ENCODE results near the gene NUTM1. TPM values are rescaled to one million over a fixed set of nuclear protein-coding genes. Genes with fewer than 3 reads are reported as not detected.

Gene NUTM1
- total and polyA plus RNA-seq, 2 of the 13 experiments (the other 11 are each of a cell fraction or from before 2014, with no cell fraction given): not detected

DNA sequence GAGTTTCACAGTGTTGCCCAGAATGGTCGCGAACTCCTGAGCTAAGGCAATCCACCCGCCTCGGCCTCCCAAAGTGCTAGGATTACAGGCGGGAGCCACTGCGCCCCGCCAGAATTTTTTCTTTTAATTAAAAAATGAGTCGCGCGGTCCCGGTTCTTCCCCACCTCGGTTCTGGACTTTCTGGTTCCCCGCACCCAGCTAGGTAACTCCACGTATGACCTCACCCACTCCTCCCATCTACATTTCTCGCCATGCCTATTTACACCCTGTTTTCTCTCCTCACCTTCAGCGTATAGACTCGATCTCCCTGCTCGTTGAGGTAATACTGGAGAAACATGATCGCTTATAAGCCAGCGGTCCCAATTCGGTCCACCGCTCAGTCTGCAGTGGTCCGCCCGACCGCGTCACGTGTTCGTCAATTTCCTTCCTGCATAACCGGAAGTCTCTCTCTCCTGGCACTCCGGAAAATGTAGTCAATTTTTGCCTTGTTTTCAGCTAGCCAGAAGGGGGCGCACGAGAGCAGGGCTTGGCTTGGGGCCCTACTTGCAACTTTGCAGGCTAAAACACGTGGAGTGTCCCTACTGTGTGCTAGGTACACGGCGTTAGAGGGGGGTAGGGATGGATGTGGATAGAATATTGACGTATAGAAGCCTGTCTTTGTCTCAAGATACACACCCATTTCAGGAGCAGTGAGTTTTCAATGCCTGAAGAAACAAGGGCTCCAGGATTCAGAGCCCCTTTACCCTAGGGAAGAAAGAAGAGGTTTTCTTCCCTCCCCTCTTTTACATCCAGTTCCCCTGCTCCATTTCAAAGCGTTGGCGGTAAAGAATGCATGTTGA lies at the start of gene NUTM1, which contains the start of gene NOP10 (continued):
- TF ChIP-seq, protein P1, sequence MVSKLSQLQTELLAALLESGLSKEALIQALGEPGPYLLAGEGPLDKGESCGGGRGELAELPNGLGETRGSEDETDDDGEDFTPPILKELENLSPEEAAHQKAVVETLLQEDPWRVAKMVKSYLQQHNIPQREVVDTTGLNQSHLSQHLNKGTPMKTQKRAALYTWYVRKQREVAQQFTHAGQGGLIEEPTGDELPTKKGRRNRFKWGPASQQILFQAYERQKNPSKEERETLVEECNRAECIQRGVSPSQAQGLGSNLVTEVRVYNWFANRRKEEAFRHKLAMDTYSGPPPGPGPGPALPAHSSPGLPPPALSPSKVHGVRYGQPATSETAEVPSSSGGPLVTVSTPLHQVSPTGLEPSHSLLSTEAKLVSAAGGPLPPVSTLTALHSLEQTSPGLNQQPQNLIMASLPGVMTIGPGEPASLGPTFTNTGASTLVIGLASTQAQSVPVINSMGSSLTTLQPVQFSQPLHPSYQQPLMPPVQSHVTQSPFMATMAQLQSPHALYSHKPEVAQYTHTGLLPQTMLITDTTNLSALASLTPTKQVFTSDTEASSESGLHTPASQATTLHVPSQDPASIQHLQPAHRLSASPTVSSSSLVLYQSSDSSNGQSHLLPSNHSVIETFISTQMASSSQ (IDR thresholded peaks at IDR 0.05; ENCODE audit: low read depth): no peak; the same call in 1 of the 2 replicates
- TF ChIP-seq, protein P1 (CRISPR knock-in tag; IDR thresholded peaks at IDR 0.05; ENCODE audit: borderline replicate concordance): peak; percentile 21; the same call in 1 of the 2 replicates
- TF ChIP-seq, protein P2, sequence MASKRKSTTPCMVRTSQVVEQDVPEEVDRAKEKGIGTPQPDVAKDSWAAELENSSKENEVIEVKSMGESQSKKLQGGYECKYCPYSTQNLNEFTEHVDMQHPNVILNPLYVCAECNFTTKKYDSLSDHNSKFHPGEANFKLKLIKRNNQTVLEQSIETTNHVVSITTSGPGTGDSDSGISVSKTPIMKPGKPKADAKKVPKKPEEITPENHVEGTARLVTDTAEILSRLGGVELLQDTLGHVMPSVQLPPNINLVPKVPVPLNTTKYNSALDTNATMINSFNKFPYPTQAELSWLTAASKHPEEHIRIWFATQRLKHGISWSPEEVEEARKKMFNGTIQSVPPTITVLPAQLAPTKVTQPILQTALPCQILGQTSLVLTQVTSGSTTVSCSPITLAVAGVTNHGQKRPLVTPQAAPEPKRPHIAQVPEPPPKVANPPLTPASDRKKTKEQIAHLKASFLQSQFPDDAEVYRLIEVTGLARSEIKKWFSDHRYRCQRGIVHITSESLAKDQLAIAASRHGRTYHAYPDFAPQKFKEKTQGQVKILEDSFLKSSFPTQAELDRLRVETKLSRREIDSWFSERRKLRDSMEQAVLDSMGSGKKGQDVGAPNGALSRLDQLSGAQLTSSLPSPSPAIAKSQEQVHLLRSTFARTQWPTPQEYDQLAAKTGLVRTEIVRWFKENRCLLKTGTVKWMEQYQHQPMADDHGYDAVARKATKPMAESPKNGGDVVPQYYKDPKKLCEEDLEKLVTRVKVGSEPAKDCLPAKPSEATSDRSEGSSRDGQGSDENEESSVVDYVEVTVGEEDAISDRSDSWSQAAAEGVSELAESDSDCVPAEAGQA (IDR thresholded peaks at IDR 0.05; ENCODE audit: low read depth): peak; percentile 74; the same call in 1 of the 2 replicates
- TF ChIP-seq, protein P2 (CRISPR knock-in tag; IDR thresholded peaks at IDR 0.05; ENCODE audit: borderline replicate concordance): no peak
- TF ChIP-seq, protein P3, sequence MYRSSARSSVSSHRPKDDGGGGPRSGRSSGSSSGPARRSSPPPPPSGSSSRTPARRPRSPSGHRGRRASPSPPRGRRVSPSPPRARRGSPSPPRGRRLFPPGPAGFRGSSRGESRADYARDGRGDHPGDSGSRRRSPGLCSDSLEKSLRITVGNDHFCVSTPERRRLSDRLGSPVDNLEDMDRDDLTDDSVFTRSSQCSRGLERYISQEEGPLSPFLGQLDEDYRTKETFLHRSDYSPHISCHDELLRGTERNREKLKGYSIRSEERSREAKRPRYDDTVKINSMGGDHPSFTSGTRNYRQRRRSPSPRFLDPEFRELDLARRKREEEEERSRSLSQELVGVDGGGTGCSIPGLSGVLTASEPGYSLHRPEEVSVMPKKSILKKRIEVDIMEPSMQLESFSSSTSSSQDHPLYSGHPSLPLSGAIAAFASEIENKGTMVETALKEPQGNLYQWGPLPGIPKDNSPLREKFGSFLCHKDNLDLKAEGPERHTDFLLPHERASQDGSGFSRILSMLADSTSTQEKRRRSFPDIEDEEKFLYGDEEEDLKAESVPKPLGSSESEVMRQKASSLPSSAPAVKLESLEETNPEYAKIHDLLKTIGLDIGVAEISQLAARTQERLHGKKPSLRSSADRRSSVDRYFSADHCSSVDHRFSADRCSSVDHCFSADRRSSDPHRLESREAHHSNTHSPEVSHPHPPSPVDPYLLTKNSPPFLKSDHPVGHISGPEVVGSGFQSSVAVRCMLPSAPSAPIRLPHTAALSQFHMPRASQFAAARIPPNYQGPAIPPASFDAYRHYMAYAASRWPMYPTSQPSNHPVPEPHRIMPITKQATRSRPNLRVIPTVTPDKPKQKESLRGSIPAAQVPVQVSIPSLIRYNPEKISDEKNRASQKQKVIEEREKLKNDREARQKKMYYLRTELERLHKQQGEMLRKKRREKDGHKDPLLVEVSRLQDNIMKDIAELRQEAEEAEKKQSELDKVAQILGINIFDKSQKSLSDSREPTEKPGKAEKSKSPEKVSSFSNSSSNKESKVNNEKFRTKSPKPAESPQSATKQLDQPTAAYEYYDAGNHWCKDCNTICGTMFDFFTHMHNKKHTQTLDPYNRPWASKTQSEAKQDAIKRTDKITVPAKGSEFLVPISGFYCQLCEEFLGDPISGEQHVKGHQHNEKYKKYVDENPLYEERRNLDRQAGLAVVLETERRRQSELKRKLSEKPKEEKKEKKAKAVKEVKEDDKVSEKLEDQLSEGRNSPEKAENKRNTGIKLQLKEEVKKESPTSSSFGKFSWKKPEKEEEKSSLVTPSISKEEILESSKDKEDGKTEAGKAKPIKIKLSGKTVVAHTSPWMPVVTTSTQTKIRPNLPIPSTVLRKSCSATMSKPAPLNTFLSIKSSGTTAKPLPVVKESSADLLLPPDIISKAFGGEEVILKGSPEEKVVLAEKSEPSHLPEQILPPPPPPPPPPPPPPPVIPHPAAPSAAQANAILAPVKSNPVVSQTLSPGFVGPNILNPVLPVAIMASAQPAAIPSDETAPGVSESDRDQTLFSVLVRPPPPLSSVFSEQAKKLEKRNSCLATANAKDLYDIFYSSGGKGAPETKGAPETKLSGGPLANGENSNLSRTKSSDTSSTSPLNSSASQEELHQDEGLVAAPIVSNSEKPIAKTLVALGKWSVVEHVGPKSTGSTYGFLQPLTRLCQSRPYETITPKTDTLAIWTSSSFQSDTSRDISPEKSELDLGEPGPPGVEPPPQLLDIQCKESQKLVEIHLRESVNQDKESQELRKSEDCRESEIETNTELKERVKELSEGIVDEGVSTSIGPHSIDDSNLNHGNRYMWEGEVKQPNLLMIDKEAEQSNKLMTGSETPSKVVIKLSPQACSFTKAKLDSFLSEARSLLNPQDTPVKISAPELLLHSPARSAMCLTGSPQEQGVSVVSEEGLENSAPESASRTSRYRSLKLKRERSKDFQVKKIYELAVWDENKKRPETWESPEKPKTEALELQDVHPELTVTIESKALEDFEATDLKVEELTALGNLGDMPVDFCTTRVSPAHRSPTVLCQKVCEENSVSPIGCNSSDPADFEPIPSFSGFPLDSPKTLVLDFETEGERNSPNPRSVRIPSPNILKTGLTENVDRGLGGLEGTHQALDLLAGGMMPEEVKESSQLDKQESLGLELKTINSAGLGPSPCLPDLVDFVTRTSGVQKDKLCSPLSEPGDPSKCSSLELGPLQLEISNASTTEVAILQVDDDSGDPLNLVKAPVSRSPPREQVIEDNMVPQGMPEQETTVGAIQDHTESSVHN (CRISPR knock-in tag; IDR thresholded peaks at IDR 0.05): no peak
